HTR-8/SVneo (cell line): Measurements from ENCODE around the gene RERG.

Source experiments
- DNase-seq: peaks from one replicate; pipeline ENCODE4 v3.0.0; 2011; ENCODE audit warnings: low spot score, mixed read lengths; ENCODE audit not compliant: insufficient read length
- FAIRE-seq: peaks from 2 replicates; lab custom pipeline; 2011; peaks lifted over from hg19 to GRCh38; lab: Jason Lieb, UNC

Gene RERG

DNA sequence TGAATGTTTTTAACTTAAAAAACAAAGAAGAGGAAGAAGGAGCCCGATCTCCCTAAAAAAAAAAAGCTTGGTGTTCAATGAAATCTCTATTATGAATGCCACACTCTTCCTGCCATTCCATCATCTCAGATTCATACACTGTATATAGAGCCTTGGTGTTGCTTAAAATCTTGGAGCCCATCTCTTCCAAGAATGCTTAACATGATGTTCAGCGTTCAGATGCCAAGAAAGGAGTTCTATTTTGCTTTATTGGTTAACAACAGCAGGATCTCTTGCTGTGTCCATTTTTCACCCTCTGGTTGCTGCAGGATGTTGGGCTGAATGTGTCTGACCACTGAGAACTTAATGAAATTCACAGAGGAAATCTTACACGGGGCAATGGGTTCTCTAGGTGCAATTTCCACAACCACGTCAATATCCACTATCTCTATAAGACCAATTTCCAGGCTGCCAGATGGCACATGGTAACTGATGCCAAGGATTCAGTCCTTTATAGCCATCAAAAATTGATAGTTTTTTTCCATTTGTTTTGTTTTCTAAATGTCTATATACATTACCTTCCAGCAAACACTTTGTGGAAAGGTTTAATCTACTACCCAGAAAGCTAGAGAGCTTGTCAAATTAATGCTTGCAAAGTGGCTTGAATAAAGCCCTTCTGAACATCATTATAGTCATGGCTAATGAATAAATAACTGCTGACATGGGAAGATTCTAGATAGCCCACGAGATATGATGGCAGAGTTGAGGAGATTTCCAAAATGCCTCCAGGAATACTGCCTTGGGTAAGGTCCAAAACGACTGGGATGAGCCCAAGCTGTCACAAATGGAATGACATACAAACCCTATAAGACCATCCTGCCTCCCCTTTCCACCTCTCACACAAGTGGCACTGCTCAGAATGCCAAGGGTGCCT, 26.5 kb downstream of the RERG start:
- DNase-seq (no peak), FAIRE-seq (no peak)

DNA sequence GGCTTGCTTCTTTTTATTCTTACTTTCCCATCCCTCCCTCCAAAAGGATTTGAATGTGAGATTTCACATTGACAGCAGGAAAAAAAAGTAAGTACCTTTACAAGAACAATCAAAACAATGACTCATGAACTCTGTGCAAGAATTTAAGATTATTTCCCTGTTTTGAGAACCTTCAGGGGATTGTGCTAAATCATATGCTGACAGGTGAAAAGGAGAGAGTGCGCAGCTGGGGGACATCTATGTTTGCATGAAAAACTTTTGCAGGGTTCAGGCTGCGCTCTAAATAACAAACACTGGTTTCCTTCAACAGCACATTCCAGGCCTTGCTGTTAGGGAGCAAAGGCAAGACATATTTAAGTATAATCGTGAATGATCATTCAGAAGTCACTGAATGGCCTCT, 27.3 kb downstream of the RERG start:
- no peak for FAIRE-seq
- no peak for DNase-seq

DNA sequence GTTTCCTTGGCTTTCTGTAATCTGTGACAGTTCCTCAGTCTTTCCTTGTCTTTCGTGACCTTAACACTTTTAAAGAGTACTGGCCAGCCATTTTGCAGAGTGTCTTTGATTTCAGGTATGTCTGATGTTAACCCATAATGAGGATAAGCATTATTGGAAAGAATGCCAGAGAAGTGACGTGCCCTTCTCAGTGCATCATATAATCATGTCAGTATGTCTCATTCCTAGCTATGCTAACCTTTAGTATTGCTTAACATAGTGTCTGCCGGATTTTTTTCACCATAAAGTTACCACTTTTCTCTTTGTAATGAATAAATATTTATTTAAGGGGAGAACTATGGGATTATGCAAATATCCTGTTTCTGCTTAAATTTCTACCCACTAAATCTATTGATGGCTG, 28.5 kb downstream of the RERG start:
- DNase-seq (no peak), FAIRE-seq (no peak)

DNA sequence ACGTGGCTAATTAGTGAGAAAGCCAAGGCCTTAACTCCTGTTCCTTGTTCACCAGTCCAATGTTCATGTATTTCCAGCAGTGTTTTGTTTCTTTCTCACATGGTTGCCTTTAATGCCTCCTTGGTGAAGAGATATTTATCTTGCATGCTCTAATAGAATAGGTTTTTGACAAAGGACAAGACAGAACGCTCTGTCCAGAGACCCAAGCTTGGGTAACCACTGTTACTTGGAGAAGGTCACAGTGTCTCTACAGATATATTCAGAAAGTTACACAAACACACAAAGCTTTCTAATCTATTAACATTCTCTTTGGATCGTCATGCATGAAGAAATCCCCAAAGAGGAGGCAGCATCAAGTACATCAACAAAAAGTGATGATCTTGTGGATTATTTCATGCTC, 33.1 kb downstream of the RERG start:
- DNase-seq = no peak
- no peak for FAIRE-seq

DNA sequence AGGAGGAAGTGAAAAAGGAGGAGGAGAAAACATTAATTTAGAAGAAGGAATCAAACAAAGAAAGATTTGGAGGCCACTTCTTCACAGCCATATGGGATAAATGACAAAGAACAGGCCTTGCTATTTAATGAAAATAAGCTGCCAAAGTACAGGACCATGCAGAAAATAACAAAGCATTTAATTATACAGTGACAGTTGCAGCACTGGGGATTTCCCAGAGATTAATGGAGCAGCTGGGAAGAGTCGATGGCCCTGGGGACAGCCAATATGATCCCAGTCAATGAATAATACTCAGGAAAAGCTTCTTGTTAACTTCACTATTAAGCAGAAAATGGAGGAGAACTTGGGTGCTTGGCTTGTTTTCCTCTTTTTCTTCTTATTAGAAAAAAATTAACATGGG, 34.6 kb downstream of the RERG start:
- DNase-seq (no peak), FAIRE-seq (no peak)

DNA sequence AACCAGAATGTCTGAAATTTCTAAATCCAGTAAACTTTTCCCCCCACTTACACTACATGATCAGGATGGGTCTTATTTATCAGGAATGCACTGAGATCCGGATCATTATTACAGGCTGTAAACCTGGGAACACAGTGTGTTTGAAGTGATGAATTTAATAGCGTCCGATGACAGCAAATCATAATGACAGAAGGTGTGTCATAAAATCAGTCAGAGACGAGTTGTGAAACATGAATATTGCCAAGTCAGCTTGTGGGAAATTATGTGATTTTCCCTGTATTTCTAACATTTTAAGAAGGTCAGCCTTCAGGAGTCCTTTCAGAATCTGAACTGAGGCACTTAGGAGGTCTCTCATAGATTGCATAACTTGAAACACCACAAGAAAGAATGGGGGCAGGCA, 36.7 kb downstream of the RERG start:
- DNase-seq (no peak), FAIRE-seq (no peak)

DNA sequence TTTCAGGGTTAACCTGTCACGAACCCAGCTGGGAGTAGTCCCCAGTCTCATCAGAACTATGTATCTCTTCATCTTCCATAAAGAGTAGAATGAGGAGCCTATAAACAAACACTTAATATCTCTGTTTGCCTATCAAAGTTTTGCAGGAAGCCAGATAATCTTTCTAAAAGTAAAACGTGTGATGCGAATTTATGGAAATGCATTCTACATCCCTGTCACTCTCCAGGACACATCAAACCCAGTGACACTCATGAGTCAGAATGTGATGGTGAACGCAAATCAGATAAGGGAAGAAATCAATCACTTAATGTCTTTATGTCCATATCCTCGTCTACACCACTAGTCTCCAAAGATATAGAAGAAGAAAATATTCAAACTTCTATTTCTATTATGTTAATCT, 37.4 kb downstream of the RERG start:
- DNase-seq (no peak), FAIRE-seq (no peak)

DNA sequence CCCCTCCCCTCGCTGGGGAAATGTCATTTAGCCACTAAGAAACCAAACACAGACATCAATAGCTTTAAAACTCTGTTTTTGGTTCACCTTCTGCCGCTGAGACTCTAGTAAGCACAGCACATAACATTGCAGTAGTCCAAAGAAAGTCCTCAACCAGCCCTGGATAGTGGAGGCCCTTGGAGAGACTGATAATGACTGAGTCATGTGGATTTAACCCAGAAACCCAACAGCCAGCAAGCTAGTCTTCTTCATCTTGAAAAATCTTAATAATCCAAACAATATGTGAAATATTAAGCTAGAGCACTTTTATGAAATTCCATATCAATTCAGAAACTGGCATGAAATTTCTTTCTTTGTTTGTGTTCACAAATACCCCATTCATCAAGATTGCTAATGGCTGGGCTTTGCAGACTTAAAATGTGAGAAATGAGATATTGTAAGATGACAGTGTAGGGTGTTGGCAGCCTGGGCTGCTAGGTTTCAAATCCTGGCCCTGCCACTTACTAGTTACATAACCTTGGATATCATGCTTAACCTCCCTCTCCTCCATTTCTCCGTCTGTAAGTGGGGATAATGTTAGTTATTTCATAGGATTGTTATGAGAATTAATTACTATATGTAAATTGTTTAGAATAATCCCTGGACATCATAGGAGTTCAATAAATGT, 40.1 kb downstream of the RERG start:
- DNase-seq = no peak
- FAIRE-seq = no peak

DNA sequence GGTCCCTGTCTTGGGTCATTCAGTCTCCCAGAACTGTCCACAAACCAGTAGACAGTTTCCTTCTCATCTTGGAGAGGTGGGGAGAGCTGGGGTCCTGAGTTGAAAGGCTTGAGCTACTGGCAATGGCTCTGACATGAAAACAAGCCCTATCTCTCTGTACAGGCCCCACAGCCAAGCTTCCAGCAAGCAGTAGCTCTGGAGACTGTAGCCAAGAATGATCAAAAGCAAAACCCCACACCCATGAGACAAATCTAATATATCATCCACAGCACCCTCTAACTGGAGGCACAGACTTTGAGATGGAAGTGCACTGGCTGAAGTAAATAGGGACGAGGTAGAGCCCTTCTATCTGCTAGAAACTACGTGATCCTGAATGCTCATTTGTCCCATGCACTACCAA, 40.9 kb downstream of the RERG start:
- no peak for DNase-seq
- no peak for FAIRE-seq

DNA sequence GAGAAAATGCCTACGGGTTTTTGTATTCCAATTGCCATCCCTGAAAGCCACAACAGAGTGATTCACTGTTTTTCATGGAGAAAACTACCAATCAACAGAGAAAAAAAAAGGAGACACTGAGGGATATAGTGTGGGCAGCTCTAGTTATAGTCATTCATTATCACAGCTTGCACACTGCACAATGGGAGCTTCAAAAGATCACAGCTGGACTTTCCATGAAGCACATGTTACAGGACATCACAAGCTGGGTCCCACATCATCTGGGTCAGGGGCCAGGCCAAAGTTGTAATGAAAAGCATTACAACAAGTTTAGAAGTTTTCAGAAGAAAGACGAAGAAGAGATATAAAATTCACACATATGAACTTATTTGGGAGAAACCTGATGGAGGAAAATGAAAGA, 41.5 kb downstream of the RERG start:
- FAIRE-seq (no peak), DNase-seq (no peak)

DNA sequence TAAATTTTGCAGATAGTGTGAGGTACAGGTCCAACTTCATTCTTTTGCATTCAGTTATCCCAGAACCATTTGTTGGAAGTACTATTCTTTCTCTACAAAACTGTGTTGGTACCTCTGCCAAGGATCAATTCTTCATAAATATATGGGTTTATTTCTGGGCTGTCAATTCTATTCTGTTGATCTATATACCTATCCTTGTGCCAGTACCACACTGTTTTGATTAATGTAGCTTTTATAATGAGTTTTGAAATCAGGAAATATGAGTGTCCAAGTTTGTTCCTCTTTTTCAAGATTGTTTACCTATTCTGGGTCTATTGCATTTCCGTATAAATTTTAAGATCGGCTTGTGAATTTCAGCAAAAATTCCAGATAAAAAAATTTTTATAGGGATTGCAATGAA, 48.1 kb downstream of the RERG start:
- no peak for DNase-seq
- FAIRE-seq = no peak

DNA sequence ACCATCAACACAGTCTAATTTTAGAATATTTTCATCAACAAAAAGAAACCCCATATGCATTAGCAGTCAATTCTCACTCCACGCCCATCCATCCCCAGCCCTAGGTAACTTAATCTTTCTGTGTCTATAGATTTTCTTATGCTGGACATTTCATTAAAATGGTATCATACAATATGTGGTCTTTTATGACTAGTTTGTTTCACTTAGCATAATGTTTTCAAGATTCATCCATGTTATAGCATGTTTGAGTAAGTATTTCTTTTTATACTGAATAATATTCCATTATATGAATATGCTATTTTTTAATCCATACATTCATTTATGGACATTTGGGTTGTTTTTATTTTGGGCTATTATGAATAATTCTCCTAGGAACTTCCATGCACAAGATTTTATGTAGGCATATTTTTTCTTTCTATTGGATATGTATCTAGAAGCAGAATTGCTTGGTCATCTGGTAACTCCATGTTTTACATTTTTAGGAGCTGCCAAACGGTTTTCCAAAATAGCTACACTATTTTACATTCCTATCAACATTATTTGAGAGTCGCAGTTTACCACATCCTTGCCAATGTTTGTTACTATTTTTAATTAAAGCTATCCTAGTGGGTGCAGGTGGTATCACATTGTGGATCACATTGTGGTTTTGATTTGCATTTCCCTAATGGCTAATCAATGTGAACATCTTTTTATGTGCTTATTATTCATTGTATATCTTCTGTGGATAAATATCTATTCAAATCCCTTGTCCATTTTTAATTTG, 49.0 kb downstream of the RERG start:
- no peak for FAIRE-seq
- no peak for DNase-seq

DNA sequence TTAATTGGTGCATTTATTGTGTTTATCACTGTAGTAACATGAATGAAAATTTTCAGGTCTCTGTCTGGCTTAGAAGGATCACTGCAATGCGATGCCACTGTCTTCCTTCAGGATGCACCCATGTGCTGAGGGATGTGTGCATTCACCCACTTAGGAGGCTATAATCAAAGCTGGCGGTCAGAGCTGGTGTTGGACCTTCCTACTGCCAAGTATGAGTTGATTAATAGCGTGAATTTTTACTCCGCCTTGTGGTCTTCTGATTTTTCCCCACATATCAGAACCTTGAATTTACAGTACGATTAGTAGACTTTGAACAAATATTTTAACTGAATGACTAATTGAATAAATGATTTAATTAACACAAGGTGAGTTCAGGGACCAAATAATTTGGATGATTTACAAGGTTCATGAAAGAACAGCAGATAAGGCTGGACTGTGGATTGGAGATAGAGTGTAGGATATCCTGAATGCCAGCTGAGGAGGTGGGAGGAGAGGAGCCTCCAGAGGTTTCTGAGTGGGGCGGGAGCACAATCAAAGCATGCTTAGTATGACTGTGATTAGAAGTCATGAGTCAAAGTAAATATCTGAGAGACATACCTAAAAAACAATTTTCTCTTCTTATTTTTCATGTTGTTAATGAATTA, 50.1 kb downstream of the RERG start:
- no peak for FAIRE-seq

DNA sequence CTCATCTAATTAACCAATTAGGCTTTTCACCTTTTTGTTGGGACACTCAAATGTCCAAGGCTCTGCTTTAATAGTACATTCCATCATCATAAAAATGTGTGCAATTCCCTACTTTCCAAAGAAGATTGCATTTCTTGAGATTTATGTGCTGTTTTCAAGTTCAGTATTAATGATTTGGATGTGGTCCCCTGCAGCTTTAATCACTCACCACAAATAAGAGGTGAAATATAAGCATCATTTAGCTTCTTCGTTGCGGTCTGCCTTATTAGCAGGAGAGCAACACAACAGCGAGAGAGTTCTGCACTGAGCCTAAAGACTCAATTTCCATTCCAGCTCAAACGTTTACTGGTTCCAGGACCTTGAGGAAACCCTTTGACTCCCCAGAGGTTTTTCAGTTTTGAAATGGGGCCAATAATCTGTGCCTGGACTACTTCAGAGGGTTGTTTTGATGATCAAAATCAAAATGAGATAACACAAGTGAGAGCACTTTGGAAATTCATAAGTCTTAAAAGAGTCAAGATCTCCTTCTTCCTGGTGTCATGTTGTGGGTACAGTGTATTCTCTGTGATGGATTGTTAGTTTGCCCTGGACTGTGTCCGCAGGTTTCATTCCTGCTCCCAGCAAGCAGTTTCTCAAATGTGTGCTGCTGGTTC, 53.1 kb downstream of the RERG start:
- DNase-seq (no peak), FAIRE-seq (no peak)

More for the DNA sequence above, 50.1 kb downstream of the RERG start:
- no peak for DNase-seq

DNA sequence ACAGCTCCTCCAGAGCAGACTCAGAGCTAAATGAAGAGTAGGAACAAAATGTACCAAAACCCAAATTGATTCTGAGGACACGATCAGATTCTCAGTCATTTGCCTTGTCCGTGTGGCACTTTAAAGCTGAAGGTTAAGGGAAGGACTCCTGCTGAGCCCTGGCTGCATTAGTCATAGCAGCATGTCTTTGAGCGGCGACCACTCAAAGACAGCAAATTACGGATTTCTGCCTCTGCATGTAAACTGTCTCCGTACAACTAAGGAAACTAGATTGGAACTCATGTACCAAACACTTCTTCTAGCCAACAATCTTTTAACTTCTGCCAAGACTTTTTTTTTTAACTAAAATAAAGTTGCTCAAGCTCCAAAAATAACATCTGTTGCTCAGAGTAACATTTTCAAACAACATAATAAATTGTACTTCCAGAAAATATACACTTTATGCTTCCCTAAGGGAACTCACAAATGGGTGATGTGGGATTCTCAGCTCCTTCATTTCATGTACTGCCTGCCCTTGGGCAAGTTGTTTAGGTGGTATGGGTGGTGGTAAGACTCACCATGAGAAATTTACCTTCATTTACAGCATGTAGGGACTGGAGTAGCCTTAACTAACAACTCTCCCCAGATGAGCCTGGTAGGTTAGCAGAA, 56.1 kb downstream of the RERG start:
- FAIRE-seq = no peak
- no peak for DNase-seq

DNA sequence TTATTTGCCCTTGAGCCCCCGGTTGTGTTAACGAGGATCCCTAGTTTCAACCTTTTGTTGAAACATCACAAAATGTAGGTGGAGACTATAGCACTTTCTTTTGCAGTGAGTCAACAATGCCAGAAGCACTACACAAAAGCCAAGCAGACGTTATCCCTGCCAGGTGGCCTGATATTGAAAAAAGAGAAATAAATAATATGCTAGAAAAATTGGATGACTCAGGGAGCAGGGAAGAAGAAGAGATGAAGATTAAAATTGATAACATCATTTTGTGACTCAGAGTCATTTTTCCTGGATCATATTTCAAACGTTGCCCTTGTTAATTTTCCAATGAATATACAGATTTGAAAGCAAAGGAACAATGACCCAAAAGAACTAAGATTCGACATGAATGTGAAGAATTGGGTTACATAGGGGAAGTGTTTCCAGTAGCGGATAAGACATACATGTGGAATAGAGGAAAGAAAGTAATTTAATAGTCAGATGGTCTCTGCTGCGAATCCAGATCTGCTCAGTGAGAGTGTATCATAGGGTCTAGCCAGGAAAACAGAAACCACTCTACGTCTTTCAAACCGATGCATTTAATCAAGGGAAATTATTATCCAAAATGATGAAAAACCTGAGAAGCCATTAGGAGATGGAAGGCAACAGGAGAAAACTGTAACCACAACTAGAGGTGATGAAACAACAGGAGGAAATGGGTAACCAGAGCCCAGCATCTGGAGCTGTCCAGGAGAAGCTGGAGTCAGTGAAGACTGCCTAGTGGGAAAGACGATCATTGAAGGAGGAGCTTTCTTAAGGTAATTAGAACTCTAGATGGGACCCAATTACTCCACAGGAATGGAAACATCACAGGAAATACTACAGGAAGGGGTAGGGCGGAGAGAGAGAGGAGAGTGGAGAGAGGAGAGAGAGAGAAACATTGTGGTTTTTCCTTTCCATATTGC, 57.9 kb downstream of the RERG start:
- FAIRE-seq (no peak), DNase-seq (no peak)

DNA sequence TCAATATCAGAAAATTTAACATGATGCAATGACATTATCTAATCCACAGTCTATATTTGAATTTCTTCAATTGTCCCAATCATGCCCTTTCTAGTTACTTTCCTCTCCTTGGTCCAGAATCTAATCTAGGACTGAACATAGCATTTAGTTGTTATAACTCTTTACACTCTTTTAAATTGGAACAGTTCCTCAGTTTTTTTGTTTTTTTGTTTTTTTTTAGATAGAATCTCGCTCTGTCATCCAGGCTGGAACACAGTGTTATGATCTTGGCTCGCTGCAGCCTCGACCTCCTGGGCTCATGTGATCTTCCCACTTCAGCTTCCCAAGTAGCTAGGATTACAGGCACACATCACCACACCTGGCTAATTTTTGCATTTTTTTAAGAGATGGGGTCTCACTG, 63.1 kb downstream of the RERG start:
- FAIRE-seq = no peak
- no peak for DNase-seq

DNA sequence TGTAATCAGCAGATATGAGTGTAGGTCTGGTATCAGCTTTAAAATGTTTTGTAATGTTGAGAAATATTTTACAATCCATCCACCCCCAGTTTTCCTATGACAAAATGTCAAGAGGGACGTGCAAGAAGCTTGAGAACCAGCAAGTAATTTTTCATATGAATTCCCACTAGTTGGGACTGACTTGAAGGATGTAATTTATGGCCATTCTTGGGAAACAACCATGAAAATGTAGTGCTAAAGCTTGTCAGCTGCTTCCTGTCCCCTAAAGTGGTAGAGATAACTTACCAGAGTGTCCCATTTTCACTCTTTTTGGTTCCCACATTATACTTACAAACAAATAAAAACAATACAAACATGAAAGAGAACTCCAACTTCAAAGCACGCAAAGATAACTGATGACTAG, 63.9 kb downstream of the RERG start:
- FAIRE-seq = no peak
- DNase-seq = no peak

DNA sequence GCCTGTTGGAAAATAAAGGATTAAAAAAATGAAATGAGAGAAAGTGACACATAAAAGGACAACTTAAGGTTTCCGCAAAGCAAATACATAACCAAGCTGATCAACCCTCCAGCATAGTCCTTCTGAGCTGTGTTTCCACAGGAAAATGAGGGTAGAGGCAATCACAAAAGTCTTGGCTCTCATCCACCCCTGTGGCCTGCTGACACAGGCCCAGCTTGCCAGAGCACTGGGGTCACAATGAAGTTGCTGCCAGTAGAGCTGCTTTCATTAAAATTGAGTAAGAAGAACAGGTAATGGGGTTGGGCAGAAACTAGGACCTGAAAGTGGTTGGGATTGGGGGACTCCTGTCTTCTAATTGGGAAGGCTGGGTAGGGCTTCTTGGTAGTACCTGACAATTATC, 65.9 kb downstream of the RERG start:
- DNase-seq (no peak), FAIRE-seq (no peak)
